Common myeloid progenitor, CD34-positive (primary cell): Measurements from ENCODE around the gene PMPCA.

Experiments
- CTCF ChIA-PET: fragments of 350-600 bp; sonication (Branson Sonifier 250); formaldehyde crosslinking; loops from one replicate; lab custom pipeline; 2021; ENCODE audit warnings: antibody characterized with exemption; lab: Charles Lee
- POLR2A ChIA-PET: fragments of 350-600 bp; sonication (Branson Sonifier 250); formaldehyde crosslinking; loops from one replicate; lab custom pipeline; 2021; ENCODE audit warnings: antibody characterized with exemption; lab: Charles Lee
- DNase-seq, 3 donors: peaks; one replicate each; pipeline versions ENCODE4 v3.0.0 to v3.0.0-alpha.2; 2013
- H3K27ac ChIP-seq, 2 experiments: 1 replicate in 1 of 2; 2 replicates in 1 of 2; pipeline ENCODE4 v1.7.0; 2013; ENCODE audit warnings: inconsistent platforms in 2 of 2, low read length in 2 of 2, mild to moderate bottlenecking in 2 of 2, low read depth in 1 of 2, moderate library complexity in 1 of 2; ENCODE audit not compliant: severe bottlenecking in 2 of 2, insufficient read depth in 1 of 2, poor library complexity in 1 of 2
- H3K27me3 ChIP-seq, 5 experiments: replicated peaks in 2 of 5; 1 replicate in 3 of 5; 2 replicates in 2 of 5; pipeline versions ENCODE4 v1.6.1 to v1.7.0; 2013; ENCODE audit warnings: low read length in 4 of 5, mild to moderate bottlenecking in 2 of 5, moderate library complexity in 2 of 5, inconsistent platforms in 1 of 5; ENCODE audit not compliant: insufficient read depth in 5 of 5, control insufficient read depth in 4 of 5
- H3K36me3 ChIP-seq, 4 experiments: 1 replicate in 2 of 4; 2 replicates in 2 of 4; pipeline versions ENCODE4 v1.6.1 to v1.7.0; 2013; ENCODE audit warnings: low read length in 3 of 4, control low read depth in 1 of 4, mild to moderate bottlenecking in 1 of 4; ENCODE audit not compliant: control insufficient read depth in 4 of 4, insufficient read depth in 4 of 4
- H3K4me1 ChIP-seq, 4 experiments: 1 replicate in 3 of 4; 2 replicates in 1 of 4; pipeline versions ENCODE4 v1.6.1 to v1.7.1; 2013; ENCODE audit warnings: low read length in 3 of 4, mild to moderate bottlenecking in 3 of 4, control low read depth in 1 of 4, inconsistent platforms in 1 of 4, moderate library complexity in 1 of 4; ENCODE audit not compliant: control insufficient read depth in 4 of 4, insufficient read depth in 4 of 4; ENCODE audit errors: control extremely low read depth in 1 of 4
- H3K4me3 ChIP-seq, 7 experiments: 1 replicate in 4 of 7; 2 replicates in 3 of 7; pipeline versions ENCODE4 v1.5.1 to v1.7.0; 2013; ENCODE audit warnings: mild to moderate bottlenecking in 7 of 7, low read length in 6 of 7, moderate library complexity in 6 of 7, inconsistent platforms in 2 of 7, low read depth in 2 of 7, control low read depth in 1 of 7; ENCODE audit not compliant: insufficient read depth in 4 of 7, control insufficient read depth in 1 of 7; ENCODE audit errors: extremely low read depth in 1 of 7
- H3K9me3 ChIP-seq, 5 experiments: 1 replicate in 4 of 5; 2 replicates in 1 of 5; pipeline versions ENCODE4 v1.6.1 to v1.7.1; 2013; ENCODE audit warnings: low read length in 4 of 5, mild to moderate bottlenecking in 2 of 5, inconsistent platforms in 1 of 5, low read depth in 1 of 5, moderate library complexity in 1 of 5; ENCODE audit not compliant: control insufficient read depth in 4 of 5, insufficient read depth in 2 of 5; ENCODE audit errors: control extremely low read depth in 1 of 5
- WGBS: methylation state at CpG from one replicate; pipeline ENCODE4 v1.1.5; 2013; ENCODE audit not compliant: insufficient coverage; 5-methylcytosine and 5-hydroxymethylcytosine counted together

Gene PMPCA

GRCh38 chr9:136399176-136400037, 11.1 kb upstream of the PMPCA start:
- H3K27ac ChIP-seq = peak overlapping the region in 1 of 2 experiments; percentile 63
- POLR2A ChIA-PET = no interaction called here

GRCh38 chr9:136400038-136400834, 10.2 kb upstream of the PMPCA start, which contains the start of gene SNAPC4:
TSS of gene SNAPC4 (minus strand) at chr9:136400170. CDS start at chr9:136398428, 1,742 bp downstream.
- ChIA-PET CTCF (interaction anchor here (0.9 to 2.4 kb wide), 10 partner anchors 7 to 91 kb away, joined by 3 to 22 read pairs (median 6); partner anchors contain the start of gene DNLZ), POLR2A (no interaction called here)
- Histone ChIP-seq H3K36me3 (peaks cover 3 to 70% (median 47%) of the 10 kb centered on the region in 4 experiments), H3K27me3 (no peaks in the 10 kb centered on the region), H3K4me3 (peak within 1 kb of the TSS; percentile 64 to 87 (median 77)), H3K4me1 (peaks cover 0 to 22% (median 20%) of the 10 kb centered on the region in 4 experiments), H3K9me3 (no peaks in the 10 kb centered on the region), H3K27ac (peak within 1 kb of the TSS in 1 of 2 experiments; percentile 63)
- WGBS = 5% methylated on average over 55 of the region's 71 CpGs
- peak; percentile 84 to 90 (median 88) for DNase-seq

More at GRCh38 chr9:136399176-136400037, 11.1 kb upstream of the PMPCA start:
- H3K27me3 ChIP-seq = no peaks in the 10 kb centered on the region
- H3K4me3 ChIP-seq = peak overlapping the region; percentile 64 to 87 (median 77)
- CTCF ChIA-PET = interaction anchor here (1.0 to 1.4 kb wide), 4 partner anchors 11 to 89 kb away, joined by 3 to 6 read pairs (median 3); no protein-coding TSS in a partner anchor
- WGBS = 4% methylated on average over 55 of the region's 67 CpGs
- DNase-seq = peak; percentile 20 to 69 (median 68)
- H3K36me3 ChIP-seq = peaks cover 3 to 70% (median 47%) of the 10 kb centered on the region in 4 experiments
- no peaks in the 10 kb centered on the region for H3K9me3 ChIP-seq
- H3K4me1 ChIP-seq = peaks cover 0 to 22% (median 20%) of the 10 kb centered on the region in 4 experiments

GRCh38 chr9:136401173-136401922, 9.1 kb upstream of the PMPCA start:
- no peaks in the 10 kb centered on the region for H3K27me3 ChIP-seq
- peaks cover 6 to 70% (median 46%) of the 10 kb centered on the region in 4 experiments for H3K36me3 ChIP-seq
- peaks cover 0 to 22% (median 20%) of the 10 kb centered on the region in 4 experiments for H3K4me1 ChIP-seq
- CTCF ChIA-PET = interaction anchor here (0.7 to 2.4 kb wide), 15 partner anchors 8 to 93 kb away, joined by 3 to 22 read pairs (median 5); partner anchors contain the start of gene DNLZ
- POLR2A ChIA-PET = no interaction called here
- WGBS = 98% methylated on average over 18 of the region's 18 CpGs
- H3K27ac ChIP-seq = no peak overlapping the region
- no peak for DNase-seq
- no peaks in the 10 kb centered on the region for H3K9me3 ChIP-seq
- H3K4me3 ChIP-seq = no peak overlapping the region

- Histone ChIP-seq H3K27ac (no peak overlapping the region), H3K36me3 (peaks cover 5 to 68% (median 44%) of the 10 kb centered on the region in 4 experiments), H3K4me1 (peaks cover 0 to 22% (median 20%) of the 10 kb centered on the region in 4 experiments), H3K27me3 (no peaks in the 10 kb centered on the region), H3K9me3 (no peaks in the 10 kb centered on the region), H3K4me3 (no peak overlapping the region)
- POLR2A ChIA-PET = no interaction called here
- CTCF ChIA-PET = interaction anchor here (0.7 to 2.4 kb wide), 12 partner anchors 9 to 90 kb away, joined by 3 to 22 read pairs (median 5); partner anchors contain the start of gene DNLZ
- 96% methylated on average over 9 of the region's 13 CpGs for WGBS
- DNase-seq = no peak
Observed at GRCh38 chr9:136402067-136402466, 8.4 kb upstream of the PMPCA start.

- peaks cover 0 to 20% (median 18%) of the 10 kb centered on the region in 4 experiments for H3K4me1 ChIP-seq
- H3K27ac ChIP-seq = no peak overlapping the region
- WGBS = 66% methylated on average over 5 of the region's 5 CpGs
- H3K4me3 ChIP-seq = no peak overlapping the region
- no peaks in the 10 kb centered on the region for H3K27me3 ChIP-seq
- peaks cover 5 to 65% (median 46%) of the 10 kb centered on the region in 4 experiments for H3K36me3 ChIP-seq
- CTCF ChIA-PET = interaction anchor here (0.6 to 1.7 kb wide), 3 partner anchors 77 to 145 kb away, joined by 3 to 5 read pairs (median 3); no protein-coding TSS in a partner anchor
- peak in 1 of 3 donors; percentile 11 for DNase-seq
- no peaks in the 10 kb centered on the region for H3K9me3 ChIP-seq
- POLR2A ChIA-PET = interaction anchor here (0.7 kb wide), 2 partner anchors 39 to 66 kb away, joined by 3 to 4 read pairs; partner anchors contain the start of gene DNLZ
Observed at GRCh38 chr9:136403538-136403914, 6.9 kb upstream of the PMPCA start.
